ENCODE measurements around the gene CLEC5A. TPM values are rescaled to one million over a fixed set of nuclear protein-coding genes. Genes with fewer than 3 reads are reported as not detected.

The CLEC5A gene
- total RNA-seq = 1 to 10 TPM in 2 of 4 donors, under 1 TPM in 2; 0.33 to 3.2 (median 0.95) TPM

DNA sequence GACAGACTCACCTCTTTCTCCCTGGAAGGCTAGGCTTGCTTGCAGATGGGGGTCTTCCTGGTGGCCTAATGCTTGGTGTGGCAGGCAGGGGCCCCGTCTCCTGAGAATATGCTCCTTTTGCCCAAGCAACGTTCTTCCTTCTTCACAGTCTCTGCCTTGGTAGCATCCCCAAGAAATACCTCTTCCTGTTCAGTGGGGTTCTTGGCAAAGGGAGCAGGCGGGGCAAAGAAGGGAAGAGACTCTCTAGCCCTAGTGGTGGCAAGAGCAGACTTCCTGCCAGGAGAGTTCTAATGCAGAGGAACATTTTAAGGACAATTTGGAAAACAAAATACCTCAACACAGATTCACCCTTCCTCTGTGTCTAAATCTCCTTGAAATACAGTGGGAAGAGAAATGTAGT is at the start of gene CLEC5A:
Gene CLEC5A (minus strand): TSS at position 179 of the 400 bp plus-strand sequence. CDS start 682 bp downstream, outside the sequence.
- no peak for DNase-seq
- Histone ChIP-seq H3K36me3 (no peaks in the 10 kb centered on the region), H3K9me3 (no peaks in the 10 kb centered on the region), H3K4me3 (replicated peaks in 1 of 3) (no peak within 1 kb of the TSS), H3K4me1 (no peaks in the 10 kb centered on the region), H3K27me3 (no peaks in the 10 kb centered on the region), H3K27ac (no peak within 1 kb of the TSS)
- intact Hi-C loops (cut with DNase I) = no loop called here
- WGBS, 2 donors = 80 to 85% methylated on average over 3 of the region's 3 CpGs
- no peak for TF ChIP-seq POLR2A (IDR thresholded peaks at IDR 0.05)
- no peak for TF ChIP-seq CTCF (IDR thresholded peaks at IDR 0.05)

DNA sequence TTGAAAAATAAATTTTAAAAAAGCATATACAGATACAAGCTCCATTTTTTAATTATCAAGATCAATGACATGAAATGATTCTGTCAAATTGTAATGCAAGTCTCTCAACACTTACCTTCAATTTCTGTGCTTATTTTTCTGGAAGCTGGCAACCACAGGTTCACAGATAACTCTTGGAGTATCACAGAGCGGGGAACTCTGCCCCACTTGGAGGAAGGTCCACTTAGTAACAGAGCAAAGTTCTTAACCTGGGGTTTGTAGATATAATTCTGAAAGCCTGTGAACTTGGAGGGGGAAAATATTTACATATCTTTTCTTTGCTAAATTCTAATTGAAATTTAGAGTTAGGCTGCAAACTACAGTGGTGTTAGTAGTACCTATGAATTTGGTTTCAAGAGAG is 46.6 kb upstream of the CLEC5A start:
- intact Hi-C loops (cut with DNase I) = no loop called here
- TF ChIP-seq CTCF (IDR thresholded peaks at IDR 0.05) = no peak
- no peak for TF ChIP-seq POLR2A (IDR thresholded peaks at IDR 0.05)
- Histone ChIP-seq H3K4me1 (no peaks in the 10 kb centered on the region), H3K4me3 (replicated peaks in 1 of 3) (no peak overlapping the region), H3K27me3 (no peaks in the 10 kb centered on the region), H3K27ac (no peak overlapping the region), H3K9me3 (no peaks in the 10 kb centered on the region), H3K36me3 (no peaks in the 10 kb centered on the region)
- 90 to 95% methylated on average over 1 of the region's 1 CpG for WGBS, 2 donors
- no peak for DNase-seq

DNA sequence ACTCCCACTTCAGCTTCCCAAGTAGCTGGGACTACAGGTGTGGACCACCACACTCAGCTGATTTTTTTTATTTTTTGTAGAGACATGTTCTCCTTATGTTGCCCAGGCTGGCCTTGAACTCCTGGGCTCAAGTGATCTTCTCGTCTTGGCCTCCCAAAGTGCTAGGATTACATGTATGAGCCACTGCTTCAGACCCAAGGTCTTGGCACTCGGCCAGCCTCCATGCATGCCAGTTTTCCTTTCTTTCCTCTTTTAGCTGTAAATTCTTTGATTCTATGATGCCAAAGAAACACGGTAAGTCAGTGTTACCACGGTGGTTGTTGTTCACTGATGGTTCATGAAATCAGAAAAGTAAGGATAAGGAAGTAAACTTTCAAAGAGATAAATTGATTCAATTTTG is 45.9 kb upstream of the CLEC5A start:
- H3K4me3 ChIP-seq (replicated peaks in 1 of 3) = no peak overlapping the region
- no peaks in the 10 kb centered on the region for H3K27me3 ChIP-seq
- TF ChIP-seq POLR2A (IDR thresholded peaks at IDR 0.05) (no peak), CTCF (IDR thresholded peaks at IDR 0.05) (no peak)
- H3K27ac ChIP-seq = no peak overlapping the region
- no peaks in the 10 kb centered on the region for H3K36me3 ChIP-seq
- no peaks in the 10 kb centered on the region for H3K4me1 ChIP-seq
- WGBS, 2 donors = 77 to 80% methylated on average over 4 of the region's 4 CpGs
- no peak for DNase-seq
- no peaks in the 10 kb centered on the region for H3K9me3 ChIP-seq
- intact Hi-C loops (cut with DNase I) = no loop called here

DNA sequence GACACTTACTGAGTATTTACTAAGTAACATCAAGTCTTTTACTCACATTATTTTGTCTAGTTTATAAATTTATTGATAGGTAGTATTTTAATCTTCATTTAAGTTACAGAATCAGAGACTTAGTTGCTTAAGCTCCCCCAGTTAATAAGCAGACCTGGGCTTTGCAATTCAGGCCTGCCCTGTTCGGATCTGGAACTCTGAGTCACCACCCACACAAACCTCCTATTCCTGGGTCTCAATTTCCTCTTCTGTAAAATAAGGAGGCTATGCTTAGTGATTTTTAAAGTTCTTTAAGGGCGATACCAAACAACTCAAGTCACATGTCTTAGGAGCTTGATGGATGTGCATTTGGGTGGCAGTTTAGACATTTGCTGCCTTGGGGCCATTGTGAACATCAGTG is 45.4 kb upstream of the CLEC5A start:
- Histone ChIP-seq H3K27ac (no peak overlapping the region), H3K4me3 (replicated peaks in 1 of 3) (no peak overlapping the region), H3K36me3 (no peaks in the 10 kb centered on the region), H3K9me3 (no peaks in the 10 kb centered on the region), H3K4me1 (no peaks in the 10 kb centered on the region), H3K27me3 (no peaks in the 10 kb centered on the region)
- intact Hi-C loops (cut with DNase I) = no loop called here
- 83 to 90% methylated on average over 2 of the region's 2 CpGs for WGBS, 2 donors
- no peak for DNase-seq
- TF ChIP-seq POLR2A (IDR thresholded peaks at IDR 0.05) = no peak
- no peak for TF ChIP-seq CTCF (IDR thresholded peaks at IDR 0.05)

DNA sequence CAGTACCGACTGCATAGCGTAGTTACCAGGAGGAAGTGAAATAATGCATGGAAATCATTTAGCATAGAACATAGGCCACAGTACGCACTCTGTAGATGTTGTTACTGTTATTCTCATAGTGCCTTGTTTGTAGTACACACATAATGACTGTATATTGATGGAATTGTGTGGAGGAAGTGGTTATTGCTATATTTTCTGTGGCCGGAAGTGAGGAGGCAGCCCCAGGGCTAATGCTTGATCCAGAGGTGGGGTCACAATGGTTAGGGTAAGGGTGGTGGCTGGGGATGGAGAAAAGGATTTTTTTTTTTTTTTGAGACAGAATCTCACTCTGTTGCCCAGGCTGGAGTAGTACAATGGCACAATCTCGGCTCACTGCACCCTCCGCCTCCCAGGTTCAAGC is 44.4 kb upstream of the CLEC5A start:
- intact Hi-C loops (cut with DNase I) = no loop called here

More for the DNA sequence above, 44.4 kb upstream of the CLEC5A start:
- no peaks in the 10 kb centered on the region for H3K4me1 ChIP-seq
- no peaks in the 10 kb centered on the region for H3K36me3 ChIP-seq
- no peaks in the 10 kb centered on the region for H3K27me3 ChIP-seq
- no peaks in the 10 kb centered on the region for H3K9me3 ChIP-seq
- 88 to 92% methylated on average over 6 of the region's 6 CpGs for WGBS, 2 donors
- no peak for DNase-seq
- no peak overlapping the region for H3K27ac ChIP-seq
- TF ChIP-seq CTCF (IDR thresholded peaks at IDR 0.05) (no peak), POLR2A (IDR thresholded peaks at IDR 0.05) (no peak)
- no peak overlapping the region for H3K4me3 ChIP-seq (replicated peaks in 1 of 3)
